ENCODE results near the gene USP20. TPM values are rescaled to one million over a fixed set of nuclear protein-coding genes. Genes with fewer than 3 reads are reported as not detected.

Gene USP20
- total RNA-seq, 1 donor from 2014 or later = 27.0 TPM

GRCh38 chr9:129867136-129868022 lies 32.1 kb downstream of the USP20 start:
- Histone ChIP-seq H3K36me3 (peaks cover 40% of the 10 kb centered on the region), H3K27ac (no peak overlapping the region), H3K27me3 (ENCODE audit: low read depth) (no peaks in the 10 kb centered on the region), H3K9me3 (no peaks in the 10 kb centered on the region), H3K4me1 (no peaks in the 10 kb centered on the region), H3K4me3 (no peak overlapping the region)
- TF ChIP-seq CTCF (IDR thresholded peaks at IDR 0.05) = no peak
- DNase-seq = no peak
- ATAC-seq = no peak
- intact Hi-C loops (cut with DNase I) = no loop called here

- no peak for TF ChIP-seq CTCF (IDR thresholded peaks at IDR 0.05)
- DNase-seq (no peak), ATAC-seq (peak in 1 of 2 donors; percentile 4)
- H3K27ac ChIP-seq = peak overlapping the region; percentile 18
- H3K4me3 ChIP-seq = no peak overlapping the region
- no peaks in the 10 kb centered on the region for H3K4me1 ChIP-seq
- H3K27me3 ChIP-seq (ENCODE audit: low read depth) = no peaks in the 10 kb centered on the region
- H3K36me3 ChIP-seq = peaks cover 32% of the 10 kb centered on the region
- H3K9me3 ChIP-seq = no peaks in the 10 kb centered on the region
- intact Hi-C loops (cut with DNase I) = no loop called here
Observed at GRCh38 chr9:129868023-129868871, 33.0 kb downstream of the USP20 start.

- DNase-seq (no peak), ATAC-seq (peak; percentile 63 to 84)
- peaks cover 38% of the 10 kb centered on the region for H3K36me3 ChIP-seq
- H3K4me1 ChIP-seq = no peaks in the 10 kb centered on the region
- no peaks in the 10 kb centered on the region for H3K9me3 ChIP-seq
- H3K4me3 ChIP-seq = no peak overlapping the region
- intact Hi-C loops (cut with DNase I) = no loop called here
- peak overlapping the region; percentile 22 for H3K27ac ChIP-seq
- H3K27me3 ChIP-seq (ENCODE audit: low read depth) = no peaks in the 10 kb centered on the region
- no peak for TF ChIP-seq CTCF (IDR thresholded peaks at IDR 0.05)
Observed at GRCh38 chr9:129868872-129869486, 33.7 kb downstream of the USP20 start.

- Histone ChIP-seq H3K36me3 (peaks cover 47% of the 10 kb centered on the region), H3K27ac (peak overlapping the region; percentile 22), H3K4me1 (no peaks in the 10 kb centered on the region), H3K9me3 (no peaks in the 10 kb centered on the region), H3K4me3 (no peak overlapping the region), H3K27me3 (ENCODE audit: low read depth) (no peaks in the 10 kb centered on the region)
- DNase-seq (no peak), ATAC-seq (no peak)
- intact Hi-C loops (cut with DNase I) = no loop called here
- TF ChIP-seq CTCF (IDR thresholded peaks at IDR 0.05) = no peak
Observed at GRCh38 chr9:129869585-129870501, 34.6 kb downstream of the USP20 start.

Data from lower lobe of right lung (tissue), 2 donors.